ENCODE measurements around the gene JPH3.
"Not testable (repeated sequence)": the region's sequence is repeated elsewhere in the genome, so short reads cannot be mapped to it uniquely, and the experiment has no call there.

JPH3 gene

DNA sequence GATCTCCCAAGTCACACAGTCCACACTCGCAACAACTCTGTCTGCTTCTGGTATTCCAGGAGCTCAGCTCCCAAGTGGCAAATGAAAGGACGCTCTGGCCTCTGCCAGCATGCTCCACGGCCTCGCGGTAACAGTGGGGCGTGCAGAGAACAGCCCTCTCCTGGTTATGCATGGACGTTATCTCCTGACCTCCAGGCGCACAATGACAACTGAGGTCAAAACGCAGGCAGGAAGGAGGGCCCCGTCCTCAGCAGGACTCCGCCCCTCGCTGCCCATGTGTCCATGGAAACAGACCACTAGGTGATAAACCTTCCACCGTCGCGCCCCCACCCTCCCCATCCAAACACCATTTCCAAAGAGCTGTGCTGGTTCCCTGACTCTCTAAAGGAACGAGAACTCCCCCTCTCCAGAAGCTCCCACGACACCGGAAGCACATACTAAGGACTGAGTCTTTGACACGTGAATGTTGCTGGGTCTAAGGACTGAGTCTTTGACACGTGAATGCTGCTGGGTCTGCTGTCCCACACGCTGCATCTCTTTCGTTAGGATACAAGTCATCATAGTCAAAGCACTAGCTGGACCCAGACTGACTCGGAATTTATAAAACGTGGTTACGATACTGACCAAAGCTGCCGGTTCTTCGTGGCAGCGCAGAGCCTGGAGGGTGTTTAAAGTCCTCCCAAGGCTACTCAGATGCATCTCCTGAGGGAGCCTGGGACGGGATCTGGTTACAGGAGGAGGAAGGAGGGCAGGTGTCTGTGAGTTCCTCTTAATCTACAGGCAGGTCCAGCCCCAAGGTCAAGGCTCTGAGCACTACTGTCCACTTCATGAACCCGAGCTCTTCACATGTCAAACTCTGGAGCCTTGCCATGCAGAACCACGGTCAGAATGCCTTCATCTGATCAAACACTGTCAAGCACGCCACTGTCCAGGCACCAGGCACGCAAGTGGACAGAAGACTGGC lies 119.6 kb downstream of the JPH3 start:
- no peak for DNase-seq

DNA sequence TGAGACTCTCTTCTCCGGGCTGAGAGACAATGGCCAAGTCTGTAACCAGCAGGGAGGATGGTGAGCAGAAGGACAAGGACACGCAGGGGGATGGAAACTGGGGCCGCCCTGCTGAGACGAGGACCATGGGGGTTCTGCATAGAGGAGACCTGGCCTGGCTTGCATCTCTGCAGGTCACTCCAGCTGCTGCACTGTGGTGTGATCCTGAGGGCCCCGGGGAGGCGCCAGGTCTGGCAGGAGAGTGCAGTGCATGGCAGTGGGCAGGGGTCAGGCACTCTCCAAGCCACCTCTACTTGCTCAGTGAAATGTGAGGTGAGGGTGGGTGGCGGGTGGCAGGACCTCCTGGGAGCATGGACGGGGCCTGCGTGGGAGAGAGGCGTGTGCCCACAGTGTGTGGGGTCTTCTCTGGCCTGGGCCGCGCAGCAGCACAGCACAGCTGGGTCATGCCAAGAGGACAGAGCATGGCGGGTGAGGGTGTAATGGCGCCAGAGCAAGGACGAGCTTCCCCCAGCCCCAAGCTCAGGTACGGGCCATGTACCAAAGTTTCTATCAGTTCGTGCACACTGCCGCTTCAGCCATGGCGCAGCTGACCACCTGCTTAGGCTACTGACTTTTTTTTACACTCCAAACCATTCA lies 120.4 kb downstream of the JPH3 start:
- no peak for DNase-seq

DNA sequence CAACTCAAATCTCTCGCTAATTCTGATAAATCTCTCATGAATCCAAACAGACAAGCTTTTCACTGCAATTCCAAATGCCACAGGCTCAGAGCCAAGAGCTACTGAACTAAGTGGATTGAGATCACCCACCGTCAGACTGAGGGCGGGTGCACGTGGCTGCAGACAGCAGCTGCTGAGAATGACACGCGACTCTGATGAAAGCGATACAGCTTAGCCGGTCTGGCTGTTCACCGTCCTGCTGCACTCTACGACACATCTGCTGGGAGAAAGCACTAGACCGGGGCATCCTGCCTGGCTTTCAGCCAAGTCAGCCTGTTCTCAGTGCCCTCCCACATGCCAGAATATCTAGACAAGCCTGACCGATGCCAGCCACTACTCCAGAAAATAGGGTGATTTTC lies 120.9 kb downstream of the JPH3 start:
- no peak for DNase-seq

DNA sequence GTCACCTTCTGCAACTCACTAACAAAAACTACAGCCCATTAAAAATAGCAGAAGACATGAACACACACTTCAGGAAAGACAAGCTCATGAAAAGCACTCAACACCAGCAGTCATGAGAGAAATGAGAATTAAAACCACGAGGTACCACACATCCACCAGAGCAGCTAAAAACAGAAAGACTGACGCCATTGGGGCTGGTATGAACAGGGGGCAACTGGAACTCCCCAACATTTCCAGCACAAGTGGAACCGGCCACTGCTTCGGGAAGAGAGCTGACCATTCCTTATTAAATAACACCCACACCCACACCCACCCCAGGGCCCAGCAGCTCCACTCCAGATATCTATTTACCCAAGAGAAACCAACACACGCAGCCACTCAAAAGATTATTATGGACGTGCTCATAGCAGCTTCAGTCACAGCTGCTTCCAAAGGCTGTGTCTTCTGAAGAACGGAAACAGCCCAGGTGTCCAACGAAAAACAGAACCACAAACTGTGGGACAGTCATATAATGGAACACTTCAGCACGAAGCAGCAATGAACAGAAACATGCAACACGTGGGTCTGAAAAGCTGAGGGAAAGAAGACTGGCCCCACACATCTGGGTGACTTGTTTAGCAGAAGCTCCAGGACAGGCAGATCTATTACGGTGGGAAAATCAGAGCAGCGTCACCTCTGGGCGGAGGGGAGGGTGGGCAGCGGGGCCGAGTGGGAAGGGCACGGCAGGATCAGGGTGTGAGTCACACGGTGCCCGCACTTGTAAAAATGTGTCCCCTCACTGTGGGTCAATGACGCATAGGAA lies 122.4 kb downstream of the JPH3 start:
- no peak for DNase-seq

DNA sequence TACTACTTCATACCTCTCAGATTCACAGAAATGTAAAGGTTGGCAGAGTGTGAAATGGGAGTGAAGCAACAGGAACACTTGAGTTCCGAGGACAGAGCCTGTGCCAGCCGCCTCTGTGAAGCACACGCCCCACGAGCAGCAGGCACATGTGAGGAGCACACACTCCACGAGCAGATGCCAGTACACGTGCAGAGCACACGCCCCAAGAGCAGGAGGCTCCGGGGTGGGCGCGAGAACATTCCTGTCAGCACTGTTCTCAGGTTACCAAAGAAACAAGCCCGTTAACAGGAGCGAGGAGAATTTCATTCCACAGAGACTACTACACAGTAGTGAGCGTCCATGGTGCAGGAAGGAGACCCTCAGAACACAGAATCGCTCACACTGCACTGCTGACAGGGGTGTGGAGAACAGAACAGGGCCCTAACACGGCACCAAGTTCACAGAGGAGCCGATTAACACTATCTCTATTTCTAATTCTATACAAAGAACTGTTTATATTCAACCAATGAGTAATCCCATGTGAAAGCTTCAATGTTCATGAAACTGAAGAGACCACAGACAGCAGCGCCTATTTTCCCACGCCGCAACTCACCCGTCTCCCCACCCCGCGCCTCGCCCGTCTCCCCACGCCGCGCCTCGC lies 123.4 kb downstream of the JPH3 start:
- no peak for DNase-seq

DNA sequence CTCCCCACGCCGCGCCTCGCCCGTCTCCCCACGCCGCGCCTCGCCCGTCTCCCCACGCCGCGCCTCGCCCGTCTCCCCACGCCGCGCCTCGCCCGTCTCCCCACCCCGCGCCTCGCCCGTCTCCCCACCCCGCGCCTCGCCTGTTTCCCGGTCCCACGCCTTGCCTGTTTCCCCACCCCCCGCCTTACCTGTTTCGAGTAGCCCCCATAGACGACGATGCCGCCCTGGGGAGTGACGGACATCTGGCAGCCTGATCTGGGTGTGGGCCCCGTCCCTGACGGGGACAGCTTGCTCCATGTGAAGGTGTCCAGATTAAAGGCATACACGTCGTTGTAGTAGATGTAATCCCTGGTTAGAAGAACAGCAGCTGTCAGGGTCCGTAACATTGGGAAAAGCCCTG lies 124.3 kb downstream of the JPH3 start:
- not testable (repeated sequence) for DNase-seq

DNA sequence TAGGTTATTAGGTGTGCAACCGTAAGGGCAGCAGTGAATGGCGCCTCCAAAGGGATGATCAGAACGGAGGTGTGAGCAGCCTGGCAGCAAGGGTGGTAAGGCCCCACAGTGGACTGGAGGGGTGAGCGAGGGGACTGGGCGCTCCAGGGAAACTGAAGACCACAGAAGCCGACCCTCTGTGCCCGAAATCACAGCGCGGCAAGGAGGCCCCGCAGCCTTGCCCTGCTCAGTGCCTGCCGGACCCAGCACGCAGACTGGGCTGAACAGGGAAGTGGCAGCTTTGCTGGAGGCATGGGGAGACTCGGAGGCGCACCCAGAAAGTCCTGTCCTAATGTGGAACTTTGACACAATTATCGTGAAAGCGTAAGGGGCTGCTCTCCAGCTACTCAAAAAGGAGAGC lies 125.0 kb downstream of the JPH3 start:
- no peak for DNase-seq

DNA sequence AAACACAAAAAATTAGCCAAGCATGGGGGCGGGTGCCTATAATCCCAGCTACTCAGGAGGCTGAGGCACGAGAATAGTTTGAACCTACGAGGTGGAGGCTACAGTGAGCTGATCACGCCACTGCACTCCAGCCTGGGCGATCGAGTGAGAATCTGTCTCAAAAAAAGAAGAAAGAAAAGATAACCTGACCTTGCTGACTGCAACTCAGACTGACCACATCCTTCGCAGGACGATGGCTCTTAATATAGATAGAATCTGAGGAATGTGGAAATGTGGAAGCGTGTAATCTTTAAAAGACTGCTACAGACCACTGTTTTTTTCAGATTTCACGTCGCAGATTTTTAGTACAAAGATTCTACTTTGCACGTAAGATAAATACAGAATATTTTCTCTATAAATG lies 125.7 kb downstream of the JPH3 start:
- DNase-seq: no peak

DNA sequence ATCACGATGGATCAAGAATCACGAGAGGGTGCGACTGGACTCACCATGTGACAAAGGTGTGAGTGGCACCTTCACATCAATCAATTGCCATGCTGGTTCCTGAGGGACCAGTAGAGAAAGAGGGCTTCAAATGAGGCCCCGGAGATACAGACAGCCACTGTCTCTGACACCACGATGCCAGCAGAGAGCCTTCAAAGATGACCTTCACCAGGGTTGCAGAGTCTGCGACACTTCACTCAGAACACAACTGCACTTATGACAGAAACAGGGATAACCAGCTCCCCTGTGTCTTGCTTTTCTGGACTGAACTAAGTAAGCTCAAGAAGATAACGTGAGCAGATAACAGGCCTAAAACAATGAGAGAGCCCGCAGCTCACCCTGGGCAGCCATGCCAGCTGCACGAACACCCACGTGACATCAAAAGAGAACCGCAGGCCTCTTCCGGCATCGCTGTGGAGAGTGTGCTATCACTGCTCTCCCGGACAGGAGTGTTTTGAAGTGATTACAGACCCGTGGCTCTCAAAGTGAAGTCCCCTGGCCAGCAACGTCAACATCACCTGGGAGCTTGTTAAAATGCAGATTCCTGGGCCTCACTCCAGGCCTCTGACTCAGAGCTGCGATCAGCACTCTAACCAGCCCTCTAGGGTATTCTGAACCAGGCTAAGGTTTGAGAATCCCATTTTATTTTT lies 127.1 kb downstream of the JPH3 start:
- no peak for DNase-seq

DNA sequence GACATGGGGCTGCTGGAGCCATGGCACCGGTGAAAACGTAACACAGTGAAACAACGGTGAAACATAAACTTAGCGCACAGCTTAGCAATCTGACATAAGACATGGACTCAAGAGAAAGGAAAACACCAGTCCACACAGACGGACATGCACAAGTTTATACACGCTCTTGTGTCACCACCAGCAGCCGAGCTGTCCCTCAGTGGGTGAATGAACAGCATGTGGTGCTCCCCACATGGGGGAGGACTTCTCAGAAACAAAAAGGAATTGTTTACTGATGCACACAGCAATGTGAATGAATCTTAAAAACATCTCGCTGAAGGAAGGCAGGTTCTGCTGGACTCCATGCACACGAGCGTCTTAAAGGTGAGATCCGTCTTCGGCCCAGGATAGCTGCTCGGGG lies 129.3 kb downstream of the JPH3 start:
- no peak for DNase-seq

DNA sequence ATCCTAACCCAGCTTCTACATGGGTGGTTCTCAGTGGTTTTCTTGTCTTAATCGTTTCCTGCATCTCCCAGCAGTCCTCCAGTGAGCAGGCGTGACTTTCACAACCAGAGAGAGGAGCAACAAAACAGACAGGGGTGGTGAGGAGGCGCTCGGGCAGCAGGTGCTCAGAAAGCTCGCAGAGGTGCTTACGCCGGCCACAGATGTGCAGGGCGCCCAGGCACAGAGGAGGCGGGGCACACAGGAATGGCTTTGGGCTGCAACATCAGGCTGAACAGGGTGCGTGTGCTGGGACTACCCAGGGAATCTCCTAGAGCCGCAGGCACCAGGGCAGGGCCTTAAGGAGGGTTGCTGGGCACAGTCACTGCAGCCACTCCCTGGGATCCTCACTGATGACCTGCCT lies 130.9 kb downstream of the JPH3 start:
- no peak for DNase-seq

DNA sequence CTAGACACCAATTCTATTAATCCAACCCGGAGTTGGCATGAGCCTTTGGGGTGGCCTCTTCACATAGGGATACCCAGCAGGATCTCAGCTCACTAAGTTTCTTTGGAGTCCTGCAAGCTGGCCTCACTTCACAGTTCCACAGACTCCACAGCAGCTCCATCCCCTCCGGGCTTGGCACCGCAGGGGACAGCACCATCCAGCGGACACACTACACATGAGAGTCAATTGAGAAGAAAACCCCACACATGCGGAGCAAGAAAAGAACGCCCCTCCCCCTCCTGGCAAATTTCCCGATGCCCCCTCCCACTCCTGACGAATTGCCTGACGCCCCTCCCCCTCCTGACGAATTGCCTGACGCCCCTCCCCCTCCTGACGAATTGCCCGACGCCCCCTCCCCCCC lies 132.3 kb downstream of the JPH3 start:
- no peak for DNase-seq

DNA sequence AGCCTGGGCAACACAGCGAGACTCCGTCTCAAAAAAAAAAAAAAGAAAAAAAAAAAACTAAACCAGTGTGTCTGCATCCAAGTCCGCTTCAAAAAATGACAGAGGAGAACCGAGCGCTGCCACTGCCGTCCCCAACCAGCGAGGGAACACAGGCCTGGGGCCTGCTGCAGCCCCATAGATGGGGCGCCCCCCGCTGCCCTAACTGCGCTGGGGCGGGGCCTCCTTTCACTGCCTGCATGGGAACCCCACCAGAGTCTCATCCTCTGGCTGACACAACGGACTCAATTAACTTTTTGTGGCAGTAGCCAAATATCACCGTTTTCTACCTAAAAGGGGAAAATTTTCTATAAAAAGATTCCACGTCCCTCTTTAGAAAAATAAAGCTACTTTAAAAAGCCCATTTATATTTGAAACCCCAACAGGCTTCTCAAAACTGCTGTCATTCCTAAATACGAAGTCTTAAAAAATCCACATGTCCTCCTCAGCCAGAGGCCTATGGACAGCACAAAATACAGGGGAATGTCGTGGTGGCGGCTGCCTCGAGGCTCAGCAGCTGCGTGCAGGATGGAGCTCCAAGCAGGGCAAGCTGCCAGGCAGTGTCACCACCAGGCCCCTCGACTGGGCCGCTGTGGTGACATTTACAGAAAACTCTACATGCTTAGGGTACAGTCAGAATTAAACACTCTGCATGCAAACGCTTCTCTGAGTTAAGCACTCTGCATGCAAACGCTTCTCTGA lies 133.1 kb downstream of the JPH3 start:
- DNase-seq: no peak

DNA sequence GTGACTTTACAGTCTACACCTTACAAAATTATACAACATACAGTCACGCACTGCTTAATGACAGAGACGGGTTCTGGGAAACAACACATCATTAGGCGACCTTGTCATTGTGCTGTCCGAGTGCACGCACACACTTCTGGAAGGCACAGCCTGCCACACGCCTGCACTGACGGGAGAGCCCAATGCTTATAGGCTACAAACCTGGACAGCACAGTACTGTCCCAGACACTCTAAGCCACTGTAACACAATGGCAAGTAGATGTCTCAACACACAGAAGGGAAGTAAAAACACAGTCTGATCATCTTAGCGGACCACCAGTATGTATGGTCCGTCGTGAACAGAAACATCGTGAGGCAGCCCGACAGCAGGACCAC lies 133.7 kb downstream of the JPH3 start:
- DNase-seq: no peak

DNA sequence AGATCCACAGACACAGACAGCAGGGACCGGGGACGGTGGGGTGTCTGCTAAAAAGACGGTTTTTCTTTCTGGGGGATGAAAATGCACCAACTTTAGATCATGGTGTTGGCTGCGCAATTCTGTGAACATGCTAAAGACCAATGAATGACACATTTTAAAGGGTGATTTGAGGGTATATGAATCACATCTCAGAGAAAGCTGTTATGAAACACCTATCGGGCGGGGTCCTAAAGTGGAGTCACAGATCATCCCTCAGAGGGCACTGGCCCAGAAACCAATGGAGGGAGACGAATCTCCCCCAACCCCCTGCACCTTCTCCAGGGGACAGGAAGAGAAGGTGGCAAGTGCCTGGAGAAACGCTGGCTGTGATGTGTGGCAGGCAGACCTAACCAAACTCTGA lies 137.5 kb downstream of the JPH3 start:
- no peak for DNase-seq

DNA sequence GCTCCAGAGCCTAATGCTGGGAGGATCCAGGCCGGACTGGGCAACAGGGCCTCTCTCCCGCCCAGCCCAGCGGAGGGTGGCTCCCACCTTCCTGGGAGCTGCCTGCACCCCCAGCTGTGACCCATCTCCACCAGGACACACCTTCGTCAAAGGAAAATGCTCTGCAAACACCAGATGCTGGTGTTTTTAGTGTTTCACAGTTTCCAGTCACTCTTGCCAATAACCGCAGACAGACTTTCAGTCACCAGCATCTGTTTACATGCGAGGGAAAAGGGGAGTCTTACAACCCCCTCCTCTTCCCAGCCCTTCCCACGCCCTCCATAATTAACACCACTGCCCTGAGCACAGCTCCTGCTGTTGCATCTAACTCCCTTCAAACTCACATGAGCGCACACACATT lies 138.1 kb downstream of the JPH3 start:
- no peak for DNase-seq

DNA sequence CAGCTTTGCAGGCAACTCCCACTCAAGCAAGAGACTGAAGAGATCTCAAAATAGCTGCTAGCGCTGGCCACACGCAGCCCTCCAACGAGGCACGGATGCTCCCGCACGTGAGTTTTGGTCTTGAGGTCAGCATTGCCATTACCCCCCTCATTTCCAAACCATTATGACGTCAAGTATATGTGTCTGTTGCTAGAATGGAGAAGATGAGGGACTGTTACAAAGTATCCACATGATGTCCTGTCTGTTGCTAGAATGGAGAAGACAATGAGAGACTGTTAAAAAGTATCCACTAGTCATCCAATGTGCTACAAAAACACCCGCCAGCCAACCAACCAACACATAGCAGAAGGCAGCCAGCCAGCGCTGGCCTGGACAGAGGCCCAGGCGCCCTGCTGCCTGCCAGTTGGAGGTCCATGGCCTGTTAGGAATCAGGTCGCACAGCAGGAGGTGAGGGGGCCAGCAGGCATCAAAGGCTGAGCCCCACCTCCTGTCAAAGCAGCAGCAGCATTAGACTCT lies 138.7 kb downstream of the JPH3 start:
- no peak for DNase-seq

DNA sequence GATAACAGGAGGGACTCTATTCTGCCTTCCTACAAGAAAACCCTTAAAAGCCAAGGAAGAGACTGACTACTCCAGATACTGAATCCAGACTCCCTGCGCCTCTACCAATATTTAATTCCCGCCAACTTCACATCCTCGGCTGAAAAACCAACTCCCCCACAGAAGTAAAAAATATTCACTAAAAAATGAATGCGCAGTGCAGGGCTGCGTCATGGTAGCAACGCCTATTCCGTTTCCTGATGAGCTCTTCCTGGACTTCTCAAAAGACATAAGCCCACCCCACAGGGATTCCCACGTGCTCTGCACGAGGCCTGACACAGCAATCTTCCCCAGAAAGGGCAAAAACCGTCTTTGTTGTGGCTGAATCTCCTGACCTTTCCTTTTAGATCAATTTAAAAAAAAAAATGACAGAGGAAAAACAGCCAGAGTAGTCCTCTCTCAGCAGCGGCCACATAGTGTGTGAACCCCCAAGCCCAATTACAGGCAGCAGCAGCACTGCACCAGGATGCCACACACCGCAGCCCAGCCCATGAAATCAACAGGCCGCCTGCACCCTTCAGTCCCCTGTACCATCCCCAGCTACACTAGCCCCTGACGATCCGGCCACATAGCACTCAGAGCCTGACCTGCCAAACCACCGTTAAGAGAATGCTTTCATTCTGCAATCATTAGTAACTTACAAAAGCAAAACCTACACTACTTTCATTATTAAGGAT lies 139.6 kb downstream of the JPH3 start:
- DNase-seq: no peak

DNA sequence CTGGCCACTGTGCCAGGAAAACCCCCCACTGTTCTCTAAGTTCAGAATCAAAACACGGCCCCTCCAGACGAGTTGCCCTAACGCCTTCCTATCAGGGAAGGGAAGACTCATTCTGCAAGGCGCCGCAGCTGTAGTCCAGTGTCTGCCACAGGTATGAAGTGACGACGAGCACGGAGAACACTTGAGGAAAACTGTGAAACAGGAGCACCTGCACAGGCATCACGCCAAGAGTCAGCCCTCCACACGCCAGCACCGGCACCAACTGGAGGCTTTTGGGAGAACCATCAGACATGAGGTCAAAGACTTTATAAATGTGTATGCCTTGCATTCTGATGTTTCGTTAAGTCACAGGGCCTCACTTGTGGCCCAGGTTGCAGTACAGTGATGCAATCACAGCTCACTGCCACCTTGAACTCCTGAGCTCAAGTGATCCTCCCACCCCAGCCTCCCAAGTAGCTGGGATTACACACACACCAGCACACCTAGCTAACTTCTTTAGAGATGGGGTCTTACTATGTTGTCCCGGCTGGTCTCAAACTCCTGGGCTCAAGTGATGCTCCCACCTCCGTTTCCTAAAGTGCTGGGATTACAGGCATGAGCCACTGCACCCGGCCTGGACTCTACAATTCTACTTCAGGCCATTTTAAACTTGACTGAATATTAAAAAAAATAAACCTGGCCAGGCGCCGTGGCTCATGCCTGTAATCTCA lies 140.6 kb downstream of the JPH3 start:
- DNase-seq: no peak
